GM12865 (cell line): ENCODE measurements around the gene RIN3.

Experiments used
- DNase-seq: peaks from one replicate; pipeline ENCODE4 v3.0.0; 2010; ENCODE audit warnings: low read depth
- H3K4me3 ChIP-seq: 2 replicates; pipeline ENCODE4 v1.5.1; 2011; ENCODE audit warnings: mild to moderate bottlenecking, low read depth, low read length, control low read depth
- TF ChIP-seq, protein P1 (sequence below): IDR thresholded peaks from 2 replicates; pipeline ENCODE4 v1.5.1; 2011; ENCODE audit warnings: low read length, control low read depth, low read depth, inconsistent platforms; ENCODE audit not compliant: insufficient read depth; ENCODE audit errors: missing control alignments

The RIN3 gene

DNA sequence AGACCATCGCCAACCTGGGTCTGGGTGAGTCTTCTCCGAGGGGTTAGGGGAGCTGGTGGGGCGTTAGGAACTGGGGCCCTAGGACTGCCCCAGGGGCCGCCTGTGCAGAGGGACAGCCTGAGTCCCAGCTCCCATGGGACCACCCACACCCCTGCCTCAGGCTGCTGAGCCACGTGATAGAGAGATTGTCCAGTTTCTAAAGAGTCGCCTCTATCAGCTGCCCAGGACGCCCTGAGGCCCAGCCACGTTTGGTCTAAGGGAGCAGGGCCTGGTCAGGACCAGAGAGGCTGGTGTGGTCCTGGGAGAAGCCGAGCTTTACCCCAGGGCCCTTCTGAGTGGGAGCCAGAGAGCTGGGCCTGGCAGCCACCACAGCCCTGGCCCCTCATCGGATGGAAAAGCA lies 127.7 kb downstream of the RIN3 start:
- TF ChIP-seq, protein P1, sequence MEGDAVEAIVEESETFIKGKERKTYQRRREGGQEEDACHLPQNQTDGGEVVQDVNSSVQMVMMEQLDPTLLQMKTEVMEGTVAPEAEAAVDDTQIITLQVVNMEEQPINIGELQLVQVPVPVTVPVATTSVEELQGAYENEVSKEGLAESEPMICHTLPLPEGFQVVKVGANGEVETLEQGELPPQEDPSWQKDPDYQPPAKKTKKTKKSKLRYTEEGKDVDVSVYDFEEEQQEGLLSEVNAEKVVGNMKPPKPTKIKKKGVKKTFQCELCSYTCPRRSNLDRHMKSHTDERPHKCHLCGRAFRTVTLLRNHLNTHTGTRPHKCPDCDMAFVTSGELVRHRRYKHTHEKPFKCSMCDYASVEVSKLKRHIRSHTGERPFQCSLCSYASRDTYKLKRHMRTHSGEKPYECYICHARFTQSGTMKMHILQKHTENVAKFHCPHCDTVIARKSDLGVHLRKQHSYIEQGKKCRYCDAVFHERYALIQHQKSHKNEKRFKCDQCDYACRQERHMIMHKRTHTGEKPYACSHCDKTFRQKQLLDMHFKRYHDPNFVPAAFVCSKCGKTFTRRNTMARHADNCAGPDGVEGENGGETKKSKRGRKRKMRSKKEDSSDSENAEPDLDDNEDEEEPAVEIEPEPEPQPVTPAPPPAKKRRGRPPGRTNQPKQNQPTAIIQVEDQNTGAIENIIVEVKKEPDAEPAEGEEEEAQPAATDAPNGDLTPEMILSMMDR, result no peak
- H3K4me3 ChIP-seq, result no peak overlapping the region
- no peak for DNase-seq

DNA sequence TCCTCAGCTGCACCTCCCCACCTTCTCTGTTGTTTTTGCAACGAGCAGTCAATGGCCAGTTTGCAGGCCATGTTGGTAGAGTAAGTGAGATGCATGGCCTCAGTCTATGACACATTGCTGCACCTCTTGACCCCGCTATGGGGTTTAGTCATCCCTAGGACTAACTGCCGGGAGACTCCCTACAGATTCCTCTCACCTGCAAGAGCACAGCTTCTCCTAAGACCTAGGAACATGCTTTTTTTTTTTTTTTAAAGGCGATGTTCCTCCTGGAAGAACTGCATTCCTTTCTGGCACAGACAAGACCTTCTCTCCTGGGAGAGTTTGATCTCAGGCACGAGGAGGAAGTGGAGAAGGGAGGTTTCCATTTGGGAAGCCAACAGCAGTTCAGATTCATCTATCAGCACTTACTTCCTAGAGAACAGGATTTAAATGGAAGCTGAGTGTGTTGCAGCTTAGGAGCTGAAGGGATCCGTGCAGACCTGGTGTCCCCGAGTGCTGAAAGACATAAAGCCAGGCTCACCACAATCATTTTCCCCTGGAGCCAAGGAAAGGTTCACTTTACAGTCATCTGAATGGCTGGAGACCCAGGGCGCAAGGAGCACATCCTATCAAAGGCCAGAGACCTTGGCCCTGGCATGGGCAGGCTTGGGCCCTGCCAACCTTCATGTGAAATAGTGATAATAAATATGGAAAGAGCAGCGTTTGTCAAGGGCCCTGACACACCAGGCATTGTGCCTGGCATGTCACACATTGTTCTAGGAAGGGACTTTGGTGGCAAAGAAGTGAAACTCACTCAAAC lies 130.8 kb downstream of the RIN3 start:
- DNase-seq, result no peak
- TF ChIP-seq, protein P1, result no peak
- H3K4me3 ChIP-seq, result no peak overlapping the region

DNA sequence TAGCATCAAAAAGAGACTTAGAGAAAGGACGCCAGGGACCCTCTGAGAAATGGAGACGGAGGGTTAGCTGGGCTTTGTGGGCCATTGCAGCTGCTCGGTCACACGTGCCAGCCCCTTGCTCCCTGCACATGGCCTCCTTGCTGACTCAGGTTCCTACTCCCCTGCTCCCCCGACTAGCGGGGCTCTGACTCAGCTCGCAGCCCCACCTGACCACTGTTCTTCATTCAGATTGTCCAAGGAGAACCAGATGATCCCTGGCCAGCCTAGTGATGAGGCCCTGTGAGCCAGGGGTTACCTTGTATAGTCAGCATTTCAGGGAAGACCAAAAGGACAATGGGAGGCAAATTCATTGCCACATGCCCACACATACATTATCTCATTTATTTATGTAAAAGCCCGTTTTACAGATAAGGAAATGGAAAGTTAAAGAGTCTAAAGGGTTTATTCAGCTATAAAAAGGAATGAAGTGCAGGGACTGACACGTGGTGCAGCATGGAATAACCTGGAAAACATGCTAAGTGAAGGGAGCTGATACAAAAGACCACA lies 131.5 kb downstream of the RIN3 start:
- no peak for DNase-seq
- no peak overlapping the region for H3K4me3 ChIP-seq
- TF ChIP-seq, protein P1, result no peak

DNA sequence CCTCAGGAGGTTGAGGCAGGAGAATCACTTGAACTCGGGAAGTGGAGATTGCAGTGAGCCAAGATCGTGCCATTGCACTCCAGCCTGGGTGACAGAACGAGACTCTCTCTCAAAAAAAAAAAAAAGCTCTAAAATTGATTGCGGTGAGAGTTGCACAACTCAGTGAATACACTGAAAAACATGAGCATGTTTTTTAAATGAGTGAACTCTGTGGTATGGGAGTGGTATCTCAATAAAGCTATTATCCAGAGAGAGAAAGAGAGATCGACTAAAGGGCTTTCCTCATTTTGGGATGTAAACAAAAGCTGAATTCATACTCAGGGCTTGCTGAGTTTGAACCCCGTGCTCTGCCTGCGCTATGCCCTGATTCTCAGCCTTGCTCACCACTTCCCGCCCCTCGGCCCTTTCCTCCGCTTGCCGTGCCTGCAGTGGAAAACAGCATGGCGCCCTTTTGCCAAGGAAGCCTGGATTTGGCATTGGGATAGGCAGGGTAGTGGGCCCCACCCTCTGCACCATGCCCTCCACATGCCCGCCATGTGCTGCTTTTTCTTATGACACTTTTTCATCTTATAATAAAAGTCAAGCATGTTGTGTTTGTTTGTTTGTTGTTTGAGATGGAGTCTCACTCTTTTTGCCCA lies 132.4 kb downstream of the RIN3 start:
- no peak for DNase-seq
- H3K4me3 ChIP-seq, result no peak overlapping the region
- TF ChIP-seq, protein P1, result no peak

DNA sequence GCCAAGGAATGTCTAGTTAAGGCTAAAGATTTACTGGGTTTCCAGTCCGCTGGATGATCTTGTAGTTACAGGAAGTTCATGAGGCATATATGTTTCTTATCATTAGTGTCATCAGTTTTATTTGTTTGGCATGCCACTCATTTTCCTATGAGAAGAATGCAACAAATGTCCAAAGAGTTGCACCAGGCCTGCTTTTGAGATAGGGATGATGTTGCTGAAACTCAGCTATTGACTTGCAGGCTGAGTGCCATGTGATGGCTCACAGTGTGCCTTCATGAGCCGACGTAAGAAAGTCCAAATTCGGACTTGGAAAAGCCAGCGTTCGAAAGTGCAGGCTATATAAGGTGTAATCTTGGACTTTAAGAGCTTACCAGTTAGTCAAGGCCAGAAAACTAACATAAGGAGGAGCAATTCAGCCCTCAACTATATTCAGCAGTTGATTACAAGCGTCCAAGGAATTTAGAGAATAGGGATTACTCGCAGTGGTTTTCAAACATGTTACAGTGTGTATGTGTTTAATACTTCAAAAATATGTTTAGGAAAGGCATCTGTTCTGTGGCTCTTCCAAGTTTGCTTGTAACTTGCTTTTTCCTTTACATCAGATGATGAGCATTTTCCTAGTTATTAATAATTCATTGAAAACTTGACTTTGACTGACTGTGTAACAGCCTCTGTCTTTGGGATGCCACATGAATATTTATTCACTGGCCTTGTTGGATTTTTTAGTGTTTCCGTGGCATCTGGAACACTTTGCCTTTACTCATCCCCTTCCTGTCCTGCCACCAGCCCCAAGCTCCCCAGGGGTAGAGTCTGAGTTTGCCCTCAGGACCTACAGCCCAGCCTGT lies 133.6 kb downstream of the RIN3 start:
- TF ChIP-seq, protein P1, result no peak
- no peak for DNase-seq
- no peak overlapping the region for H3K4me3 ChIP-seq

DNA sequence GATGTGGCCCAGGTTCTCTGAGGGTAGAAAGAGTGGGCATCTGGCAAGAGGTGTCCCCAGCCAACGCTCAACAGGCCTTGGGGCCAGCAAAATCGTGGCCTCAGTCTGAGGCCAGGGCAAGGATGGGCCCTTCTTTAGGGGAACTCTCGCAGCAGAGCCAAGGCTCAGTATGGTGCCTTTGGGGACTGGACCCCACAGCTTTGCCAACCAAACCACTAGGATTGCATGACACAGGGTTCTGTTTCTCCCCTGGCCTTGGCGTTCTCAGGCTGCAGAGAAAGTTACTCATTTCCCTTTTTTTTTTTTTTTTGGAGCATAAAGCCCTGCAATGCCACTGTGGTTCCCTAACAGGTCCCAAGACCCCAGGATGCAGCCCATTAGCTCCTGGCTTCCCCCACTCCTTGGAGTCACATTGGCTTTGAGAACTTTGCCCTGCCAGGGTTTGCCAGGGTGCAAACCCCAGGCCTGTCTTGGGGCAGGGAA lies 134.3 kb downstream of the RIN3 start:
- TF ChIP-seq, protein P1, result no peak
- H3K4me3 ChIP-seq, result no peak overlapping the region
- DNase-seq, result no peak
